ENCODE measurements around the gene FAM53A.
"Not testable (repeated sequence)": the region's sequence is repeated elsewhere in the genome, so short reads cannot be mapped to it uniquely, and the experiment has no call there.

The FAM53A gene

DNA sequence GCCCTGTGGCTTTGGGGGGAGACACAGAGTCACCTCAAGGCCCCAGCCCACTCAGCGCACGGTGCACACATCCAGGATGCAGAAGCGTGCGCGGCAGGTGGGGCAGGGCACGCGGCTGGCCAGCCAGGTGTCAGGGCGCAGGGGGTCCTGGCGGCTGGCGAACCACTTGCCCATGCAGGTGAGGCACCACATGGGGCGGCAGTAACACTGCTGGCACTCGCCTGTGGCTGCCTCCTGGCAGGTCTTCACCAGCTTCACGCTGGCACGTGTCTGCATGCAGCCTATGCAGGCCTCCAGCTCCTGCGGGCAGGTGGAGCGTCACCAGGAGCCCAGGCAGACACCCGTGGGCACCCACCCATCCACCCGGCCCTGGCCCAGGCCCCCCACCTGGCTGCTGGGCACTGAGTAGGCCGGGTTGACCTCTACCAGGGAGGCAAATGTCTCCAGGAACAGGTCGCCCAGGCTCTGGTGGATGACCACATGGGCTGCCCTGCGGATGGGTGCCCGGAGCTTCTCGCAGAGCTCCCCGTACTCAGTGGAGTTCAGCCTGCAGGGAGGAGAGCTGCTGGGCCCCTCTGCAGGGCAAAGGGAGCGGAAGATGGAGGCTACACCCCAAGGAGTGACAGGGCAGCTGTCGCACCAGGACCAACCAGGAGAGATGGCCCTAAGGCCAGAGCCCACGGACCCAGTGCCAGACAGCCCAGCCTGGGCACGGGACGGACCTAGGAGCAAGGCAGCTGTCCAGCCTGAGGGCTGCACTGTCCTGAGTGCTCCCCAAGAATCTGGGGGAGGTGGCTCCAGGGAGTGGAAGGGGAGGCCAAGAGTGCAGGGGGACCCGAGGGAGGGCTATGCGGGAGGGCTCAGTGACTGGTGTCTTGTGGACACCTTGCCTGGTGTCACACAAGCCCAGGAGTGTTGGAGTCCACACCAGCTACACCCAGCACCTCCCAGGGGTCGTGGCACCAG is 33.3 kb upstream of the FAM53A start:
- no peak for DNase-seq (ENCODE audit: low read depth in 1 of 2, low spot score in 1 of 2)

DNA sequence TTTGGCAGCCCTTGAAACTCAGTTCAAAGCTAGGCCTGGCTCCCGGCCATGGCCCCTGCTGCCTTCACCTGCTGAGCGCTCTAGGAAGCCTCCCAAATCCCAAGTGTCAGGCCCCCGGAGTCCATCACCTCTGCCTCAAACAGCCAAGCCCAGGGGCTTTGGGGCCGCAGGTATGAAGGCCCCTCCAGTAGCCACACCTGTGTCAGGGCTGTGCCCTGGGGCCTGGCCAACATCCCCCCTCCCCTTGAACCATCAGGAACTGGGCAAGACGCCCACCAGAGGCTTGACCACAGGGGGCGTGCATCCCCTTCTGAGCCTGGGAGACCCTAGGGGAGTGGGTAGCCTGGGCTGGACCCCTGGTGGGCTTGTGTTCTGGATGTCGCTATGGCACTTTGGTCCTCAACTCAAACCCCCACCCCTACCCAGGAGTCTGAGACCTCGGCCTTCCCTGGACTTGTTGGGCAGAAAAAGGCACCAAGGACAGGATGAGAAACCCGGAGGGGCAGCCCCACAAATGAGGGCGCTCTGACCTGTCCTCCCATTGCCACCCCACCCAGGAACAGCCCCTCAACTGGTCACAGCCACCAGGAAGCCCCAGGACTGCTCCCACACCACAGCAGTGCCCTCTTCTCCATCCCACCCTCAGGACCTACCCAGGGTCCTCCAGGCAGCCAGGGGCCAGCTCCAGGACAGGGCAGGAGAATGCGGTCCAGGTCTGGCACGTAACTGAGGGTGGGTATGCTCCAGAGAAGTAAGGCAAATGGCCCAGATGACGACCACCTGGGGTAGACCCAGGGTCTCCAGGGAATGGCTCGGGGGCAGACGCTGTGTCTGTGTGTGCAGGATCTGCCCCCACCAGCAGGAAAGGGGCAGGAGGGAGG is 32.2 kb upstream of the FAM53A start:
- DNase-seq (ENCODE audit: low read depth in 1 of 2, low spot score in 1 of 2): no peak

DNA sequence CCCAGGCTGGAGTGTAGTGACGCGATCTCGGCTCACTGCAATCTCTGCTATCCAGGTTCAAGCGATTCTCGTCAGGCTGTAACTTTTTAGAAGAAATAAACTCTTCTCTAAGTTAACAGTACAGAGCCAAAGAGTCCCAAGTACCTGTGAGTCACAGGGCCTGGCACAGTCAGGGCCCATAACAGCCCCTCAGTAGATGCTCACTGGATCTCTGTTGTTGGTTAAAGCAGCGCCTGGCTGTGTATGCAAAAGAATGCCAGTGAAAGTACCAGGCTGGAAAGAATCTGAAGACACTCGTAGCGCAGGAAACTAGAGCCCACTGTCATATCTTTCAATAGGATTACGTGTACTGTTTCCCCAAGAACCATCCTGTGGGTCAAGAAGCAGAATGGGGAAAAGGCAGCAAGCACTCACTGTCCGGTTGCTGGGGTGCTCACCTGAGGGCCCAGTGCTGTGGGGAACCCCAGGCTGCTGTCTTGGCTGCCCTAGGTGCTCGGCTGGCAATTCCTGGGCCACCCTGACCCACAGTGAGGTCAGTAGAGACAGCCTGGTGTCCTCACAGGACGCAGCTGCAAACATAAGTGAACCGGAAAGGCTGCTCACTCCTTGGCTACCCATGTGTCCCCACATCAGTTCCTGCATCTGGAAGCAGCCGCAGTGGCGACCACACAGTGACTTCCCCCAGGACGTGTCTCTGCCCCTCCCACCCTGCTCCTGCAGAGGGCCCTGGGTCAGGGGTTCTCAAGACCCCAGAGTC is 31.1 kb upstream of the FAM53A start:
- DNase-seq (ENCODE audit: low read depth in 1 of 2, low spot score in 1 of 2): no peak

DNA sequence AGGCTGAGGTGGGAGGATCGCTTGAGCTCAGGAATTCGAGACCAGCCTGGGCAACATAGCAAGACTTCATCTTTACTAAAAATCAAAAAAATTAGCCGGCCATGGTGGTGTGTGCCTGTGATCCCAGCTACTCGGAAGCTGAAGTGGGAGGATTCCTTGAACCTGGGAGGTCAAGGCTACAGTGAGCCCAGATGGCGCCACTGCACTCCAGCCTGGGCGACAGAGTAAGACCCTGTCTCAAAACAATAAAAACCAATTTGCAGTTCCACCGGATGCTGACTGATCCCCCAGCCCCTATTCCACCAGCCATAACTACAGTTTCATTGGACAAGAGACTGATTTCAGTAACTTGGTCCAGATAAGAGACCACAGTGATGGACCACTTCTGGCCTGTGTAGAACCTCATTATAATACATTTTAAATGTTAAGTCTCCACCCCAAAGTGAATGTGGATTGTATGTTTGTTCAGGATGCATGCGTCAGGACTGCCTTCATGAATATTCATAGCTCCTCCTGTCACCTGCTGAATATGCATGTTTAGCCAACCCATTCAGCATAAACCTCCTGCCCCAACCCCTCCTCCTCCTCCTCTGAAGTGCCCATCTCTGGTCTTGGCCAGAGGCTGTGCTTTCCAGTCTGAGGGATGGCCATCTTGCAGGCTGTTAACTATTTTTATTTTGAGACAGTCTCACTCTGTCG is 30.3 kb upstream of the FAM53A start:
- DNase-seq (ENCODE audit: low read depth in 1 of 2, low spot score in 1 of 2): no peak

DNA sequence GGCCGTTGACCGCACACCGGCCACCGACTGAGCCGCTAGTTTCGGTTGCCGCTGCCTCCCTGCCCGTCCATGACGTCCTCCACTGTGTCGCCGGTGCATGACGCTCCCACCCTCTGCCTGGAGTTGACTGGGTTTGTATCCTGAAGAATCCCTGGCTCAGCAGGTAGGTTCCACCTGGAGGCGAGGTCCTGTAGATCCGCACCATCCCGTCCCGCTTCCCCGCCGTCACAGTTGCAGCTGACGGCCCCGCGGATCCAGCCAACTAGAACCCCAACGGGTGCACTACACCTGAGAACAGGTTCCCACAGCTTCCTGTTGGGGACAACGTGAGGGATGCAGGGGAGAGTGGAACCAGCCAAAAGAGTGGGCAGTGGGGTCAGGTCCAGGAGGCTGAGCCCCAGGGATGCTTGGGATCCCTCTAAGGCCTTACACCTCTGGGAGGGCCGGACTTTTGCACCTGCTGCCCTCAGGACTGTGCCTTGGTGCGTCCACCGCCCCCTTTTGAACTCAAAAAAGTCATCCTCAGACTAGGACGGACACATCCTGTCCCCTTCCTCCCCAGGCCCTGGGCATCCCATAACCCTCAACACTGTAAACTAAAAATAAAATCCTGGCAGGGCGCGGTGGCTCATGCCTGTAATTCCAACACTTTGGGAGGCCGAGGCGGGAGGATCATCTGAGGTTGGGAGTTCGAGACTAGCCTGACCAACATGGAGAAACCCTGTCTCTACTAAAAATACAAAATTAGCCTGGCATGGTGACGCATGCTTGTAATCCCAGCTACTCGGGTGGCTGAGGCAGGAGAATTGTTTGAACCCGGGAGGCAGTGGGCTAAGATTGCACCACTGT is 29.1 kb upstream of the FAM53A start:
- DNase-seq (ENCODE audit: low read depth in 1 of 2, low spot score in 1 of 2): no peak

DNA sequence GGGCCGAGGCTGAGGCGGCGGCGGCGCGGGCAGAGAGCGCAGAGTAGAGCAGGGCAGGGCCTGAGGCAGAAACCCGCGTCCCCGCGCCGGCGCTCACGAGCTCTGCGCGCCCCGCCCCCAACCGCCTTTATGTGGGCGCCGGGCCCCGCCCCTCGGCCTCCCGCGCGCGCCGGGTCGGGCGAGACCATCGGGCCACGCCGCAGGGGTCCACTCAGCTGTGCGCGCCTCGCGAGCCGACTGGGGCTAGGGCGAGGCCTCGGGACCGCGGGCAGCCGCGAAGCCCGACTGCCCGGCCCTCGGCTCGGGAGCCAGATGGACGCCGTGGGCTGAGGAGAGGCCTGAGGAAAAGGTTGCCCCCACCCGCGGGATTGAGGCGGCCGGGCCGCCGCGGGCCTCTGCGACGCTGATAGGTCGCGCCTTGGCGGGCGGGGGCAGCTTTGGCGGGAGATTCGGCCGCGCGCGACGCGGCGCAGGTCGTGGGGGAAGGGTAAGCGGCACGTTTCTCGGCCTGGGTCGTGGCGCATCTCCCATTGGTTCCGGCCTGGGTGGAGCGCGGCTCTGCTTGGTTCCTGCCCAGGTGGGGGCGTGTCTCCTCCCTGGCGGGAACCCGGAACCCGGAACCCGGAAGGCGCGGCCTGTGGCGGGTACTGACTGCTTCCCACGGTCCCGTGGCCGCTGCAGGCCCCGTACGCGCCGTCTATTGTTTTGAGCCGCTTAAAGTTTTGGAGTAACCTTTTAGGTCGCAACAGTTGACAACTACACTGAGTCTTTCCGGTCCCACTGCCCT is 28.3 kb upstream of the FAM53A start, which contains the start of gene SLBP:
Gene SLBP, minus strand, starts transcription at position 104 of the 787 bp plus-strand sequence. CDS start 131 bp downstream, outside the sequence.
- DNase-seq (ENCODE audit: low read depth in 1 of 2, low spot score in 1 of 2): peak; percentile 96 to 98

DNA sequence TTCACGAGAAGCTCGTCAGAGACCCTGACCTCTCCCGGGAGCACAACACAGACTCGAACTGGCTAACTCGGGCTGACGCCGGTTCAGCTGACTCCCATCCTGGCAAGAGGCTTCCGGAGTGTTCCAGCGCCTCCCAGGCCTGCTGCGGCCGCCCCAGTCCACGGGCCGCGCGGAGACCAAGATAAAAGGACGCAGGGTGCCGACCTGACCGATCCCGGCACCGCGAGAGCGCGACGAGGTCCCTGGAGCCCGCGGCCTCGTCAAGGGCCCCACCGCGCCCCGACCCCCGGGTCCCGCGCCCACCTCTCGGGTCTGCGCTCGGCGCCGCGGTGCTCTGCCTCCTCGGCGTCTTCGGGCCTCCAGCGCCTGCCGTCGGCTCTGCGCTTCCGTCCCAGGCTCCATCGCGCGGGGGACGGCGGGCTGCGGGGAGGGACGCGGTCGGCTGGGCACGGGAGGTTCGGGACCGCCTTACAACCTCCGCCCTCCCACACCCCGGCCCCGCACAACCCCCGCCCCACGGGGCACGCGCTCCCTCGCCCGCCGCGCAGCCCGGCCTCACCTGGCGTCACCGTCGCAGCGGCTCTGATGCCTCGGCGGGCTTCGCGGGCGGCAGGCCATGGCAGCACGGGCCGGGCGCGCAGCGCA is 27.6 kb upstream of the FAM53A start:
- DNase-seq (ENCODE audit: low read depth in 1 of 2, low spot score in 1 of 2): no peak

DNA sequence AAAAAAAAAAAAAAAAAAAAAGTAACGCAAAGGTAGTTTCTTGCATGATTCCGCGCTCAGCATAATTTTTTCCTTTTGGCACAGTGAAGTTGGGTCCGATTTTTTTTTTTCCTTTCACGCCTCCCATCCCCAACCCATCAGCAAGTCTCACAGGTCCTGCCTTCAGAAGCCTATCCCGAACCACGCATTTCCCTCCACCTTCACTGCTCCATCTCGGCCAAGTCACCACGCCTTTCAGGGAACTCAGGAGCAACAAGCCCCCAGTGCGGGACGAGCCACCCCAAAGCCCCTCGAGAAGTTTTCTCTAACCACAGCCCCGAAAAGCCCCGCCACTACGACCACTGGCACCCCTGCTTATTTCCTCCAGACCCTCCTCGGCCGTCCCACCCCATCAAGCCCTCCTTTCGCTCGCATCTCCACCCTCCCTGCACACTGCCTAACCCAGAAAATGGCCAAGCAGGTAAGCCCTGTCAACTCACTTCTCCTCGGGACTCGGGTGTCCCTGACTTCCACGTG is 27.0 kb upstream of the FAM53A start:
- DNase-seq (ENCODE audit: low read depth in 1 of 2, low spot score in 1 of 2): no peak

DNA sequence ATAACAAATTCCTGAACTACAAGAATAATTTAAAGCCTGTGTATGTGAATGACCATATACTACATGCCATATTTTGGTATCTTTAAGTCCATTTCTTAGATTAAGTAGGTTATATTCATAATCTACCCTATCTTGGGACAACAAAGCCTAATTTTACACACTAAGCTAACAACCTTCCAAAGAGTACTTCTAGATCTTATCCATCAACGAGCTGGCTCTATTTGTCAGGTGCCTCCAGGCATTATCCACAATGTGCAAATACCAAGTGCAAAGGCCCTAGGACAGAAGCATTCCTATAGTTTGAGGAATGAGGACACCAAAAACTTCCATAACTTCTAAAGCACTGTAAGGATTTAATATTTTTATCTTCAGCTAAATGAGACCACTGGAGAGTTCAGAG is 24.5 kb upstream of the FAM53A start:
- no peak for DNase-seq (ENCODE audit: low read depth in 1 of 2, low spot score in 1 of 2)

DNA sequence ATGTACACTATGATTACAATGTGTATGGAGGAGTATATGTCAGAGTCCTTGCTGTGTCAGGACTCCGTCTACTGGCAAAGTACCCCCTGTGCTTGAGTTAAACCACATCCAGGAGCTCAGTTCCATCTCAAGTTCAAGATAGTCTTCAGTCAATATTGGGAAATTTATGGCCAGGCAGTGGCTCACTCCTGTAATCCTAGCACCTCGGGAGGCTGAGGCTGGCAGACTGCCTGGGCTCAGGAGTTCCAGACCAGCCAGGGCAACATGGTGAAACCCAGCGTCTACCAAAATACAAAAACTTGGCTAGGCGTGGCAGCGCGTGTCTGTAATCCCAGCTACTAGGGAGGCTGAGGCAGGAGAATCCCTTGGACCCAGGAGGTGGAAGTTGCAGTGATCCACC is 22.2 kb upstream of the FAM53A start:
- DNase-seq (ENCODE audit: low read depth in 1 of 2, low spot score in 1 of 2): no peak

DNA sequence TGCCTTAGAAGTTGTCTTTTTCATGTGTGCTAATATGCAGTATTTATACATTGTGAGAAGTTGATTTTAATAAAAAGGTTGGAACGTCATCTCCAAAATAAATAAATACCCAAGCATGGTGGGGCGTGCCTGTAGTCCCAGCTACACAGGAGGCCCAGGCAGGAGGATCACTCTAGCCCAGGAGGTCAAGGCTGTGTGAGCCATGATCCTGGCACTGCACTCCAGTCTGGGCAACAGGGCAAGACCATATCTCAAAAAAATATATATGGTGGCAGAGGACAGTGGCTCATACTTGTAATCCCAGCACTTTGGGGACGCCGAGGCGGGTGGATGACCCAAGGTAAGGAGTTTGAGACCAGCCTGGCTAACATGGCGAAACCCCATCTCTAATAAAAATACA is 21.6 kb upstream of the FAM53A start:
- no peak for DNase-seq (ENCODE audit: low read depth in 1 of 2, low spot score in 1 of 2)

DNA sequence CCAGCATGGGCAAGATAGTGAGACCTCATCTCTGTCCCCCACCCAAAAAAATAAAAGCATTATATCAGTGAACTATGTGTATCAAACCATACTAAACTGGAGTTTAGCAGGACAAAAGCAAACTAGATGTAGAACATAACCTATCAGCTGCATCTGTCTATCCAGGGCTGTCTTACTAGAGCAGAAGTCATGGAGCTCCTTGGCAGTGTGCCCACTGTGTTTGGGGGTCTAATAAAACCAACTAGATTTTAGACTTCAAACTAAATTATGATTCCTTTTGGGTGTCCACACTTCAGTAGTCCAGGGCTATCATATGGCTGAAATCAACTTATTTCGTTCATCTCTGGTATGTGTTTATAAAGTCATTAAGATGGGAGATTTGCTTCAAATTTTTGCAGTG is 19.8 kb upstream of the FAM53A start:
- no peak for DNase-seq (ENCODE audit: low read depth in 1 of 2, low spot score in 1 of 2)

DNA sequence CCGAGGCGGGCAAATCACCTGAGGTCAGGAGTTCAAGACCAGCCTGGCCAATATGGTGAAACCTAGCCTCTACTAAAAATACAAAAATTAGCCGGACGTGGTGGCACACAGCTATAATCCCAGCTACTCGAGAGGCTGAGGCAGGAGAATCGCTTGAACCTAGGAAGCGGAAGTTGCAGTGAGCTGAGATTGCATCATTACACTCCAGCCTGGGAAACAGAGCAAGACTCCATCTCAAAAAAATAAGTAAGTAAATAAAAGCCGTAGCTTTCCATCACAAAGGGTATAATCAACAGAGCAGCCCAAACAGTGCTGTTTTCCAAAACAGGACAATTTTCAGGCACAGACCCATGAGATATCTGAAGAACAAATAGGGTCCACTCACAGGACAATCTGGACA is 17.6 kb upstream of the FAM53A start:
- not testable (repeated sequence) for DNase-seq (ENCODE audit: low read depth in 1 of 2, low spot score in 1 of 2)

DNA sequence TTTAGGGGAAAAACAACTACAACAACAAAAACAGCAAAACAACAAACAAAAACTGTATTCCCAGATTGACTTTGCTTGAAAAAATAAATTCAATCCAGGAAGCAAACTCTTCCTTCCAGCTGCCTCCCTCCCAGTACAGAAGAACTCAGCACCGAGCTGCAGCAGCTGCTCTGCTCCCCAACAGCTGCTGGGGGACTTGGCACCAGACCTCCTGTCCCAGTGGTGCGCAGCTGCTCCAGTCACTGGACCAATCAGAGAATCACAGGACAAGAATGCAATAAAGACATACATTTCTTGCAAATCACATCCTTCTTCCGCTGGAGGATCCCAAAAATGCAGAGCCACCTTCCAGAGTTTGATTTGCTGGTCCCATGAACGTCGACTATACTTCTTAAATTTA is 11.8 kb upstream of the FAM53A start:
- DNase-seq (ENCODE audit: low read depth in 1 of 2, low spot score in 1 of 2): no peak

DNA sequence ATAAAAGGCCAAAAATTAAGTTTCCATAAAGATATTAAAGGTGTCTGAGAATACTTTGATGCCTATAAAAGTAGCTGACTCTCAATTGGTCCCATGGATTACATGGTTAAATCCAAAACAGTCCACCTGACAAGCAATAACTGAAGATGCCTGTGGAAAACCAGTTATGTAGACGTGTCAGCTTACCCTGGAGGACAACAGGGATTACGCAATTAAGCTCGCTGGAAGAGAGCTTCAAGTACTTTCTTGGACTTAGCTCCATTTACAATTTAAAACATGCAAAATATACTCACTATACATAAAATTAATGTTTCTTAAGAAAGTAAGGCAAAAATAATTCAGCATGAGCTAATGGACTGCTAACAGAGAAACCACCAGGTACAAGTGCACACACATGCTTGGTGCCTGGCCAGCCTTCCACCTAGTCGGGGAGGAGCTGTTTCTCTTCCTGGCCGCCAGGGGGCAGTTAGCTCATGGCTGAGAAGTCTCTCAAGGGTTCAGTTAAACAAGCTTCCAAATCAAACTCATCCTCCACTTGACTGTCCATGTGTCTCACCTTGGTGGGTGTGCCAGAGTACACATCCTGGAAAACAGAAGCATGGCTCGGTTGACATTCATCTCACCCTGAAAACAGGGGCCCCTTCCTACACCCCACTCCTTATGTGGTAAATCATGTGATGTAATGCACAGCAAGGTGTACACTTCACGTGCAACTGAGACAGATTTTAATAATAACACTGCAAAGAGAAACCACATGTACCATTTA is 9.2 kb upstream of the FAM53A start:
- DNase-seq (ENCODE audit: low read depth in 1 of 2, low spot score in 1 of 2): peak; percentile 54 to 61

DNA sequence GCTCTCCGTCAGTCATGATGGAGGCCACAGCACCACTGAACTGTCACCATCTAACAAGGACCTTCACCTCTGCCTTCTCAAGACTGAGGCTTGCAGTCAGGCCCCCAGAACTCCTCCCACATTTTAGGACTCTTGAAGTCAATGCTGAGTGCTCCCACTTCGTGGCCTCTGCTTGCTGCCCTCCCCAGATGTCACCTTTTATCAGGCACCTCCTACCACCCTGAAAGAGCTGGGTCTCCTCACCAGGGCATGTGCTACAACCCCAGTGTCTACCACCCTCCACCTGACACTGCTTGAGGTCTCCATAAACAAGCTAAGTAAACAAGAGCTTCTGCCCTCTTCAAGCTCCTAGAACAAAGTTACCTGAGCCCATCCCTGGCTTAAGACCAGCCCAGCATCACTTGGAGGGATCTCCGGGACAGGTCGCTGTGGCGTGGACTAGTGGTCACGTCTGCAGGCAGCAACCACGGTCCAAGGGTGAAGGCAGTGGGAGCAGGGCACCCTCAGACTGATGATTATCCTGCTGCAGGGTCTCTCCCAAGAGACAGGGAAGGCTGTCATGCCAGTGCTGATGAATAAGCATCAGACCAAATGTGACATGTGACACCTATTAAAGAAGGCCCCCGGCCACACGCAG is 7.7 kb upstream of the FAM53A start:
- no peak for DNase-seq (ENCODE audit: low read depth in 1 of 2, low spot score in 1 of 2)

DNA sequence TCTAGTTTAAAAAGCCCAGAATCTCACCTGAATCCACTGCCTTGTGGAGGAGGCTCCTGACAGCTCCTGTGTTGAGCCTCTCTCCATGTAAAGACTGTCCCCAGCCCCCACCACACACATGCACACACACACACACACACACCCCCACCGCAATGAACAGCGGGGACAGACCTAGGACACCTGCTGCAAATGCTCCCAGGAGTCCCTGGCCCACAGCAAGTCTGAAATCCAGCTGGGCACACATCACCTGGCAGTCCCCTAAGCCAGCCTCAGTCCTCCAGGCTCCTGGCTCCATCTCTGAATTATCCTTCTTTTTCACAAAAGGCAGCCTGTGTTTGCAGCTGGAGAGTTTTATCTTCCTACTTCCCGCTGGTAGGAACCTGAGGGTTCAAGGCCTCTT is 6.6 kb upstream of the FAM53A start:
- no peak for DNase-seq (ENCODE audit: low read depth in 1 of 2, low spot score in 1 of 2)
